ENCODE results near the gene ENHO. TPM values are rescaled to one million over a fixed set of nuclear protein-coding genes. Genes with fewer than 3 reads are reported as not detected.

Gene ENHO
- total RNA-seq: not detected in 2 replicates

DNA sequence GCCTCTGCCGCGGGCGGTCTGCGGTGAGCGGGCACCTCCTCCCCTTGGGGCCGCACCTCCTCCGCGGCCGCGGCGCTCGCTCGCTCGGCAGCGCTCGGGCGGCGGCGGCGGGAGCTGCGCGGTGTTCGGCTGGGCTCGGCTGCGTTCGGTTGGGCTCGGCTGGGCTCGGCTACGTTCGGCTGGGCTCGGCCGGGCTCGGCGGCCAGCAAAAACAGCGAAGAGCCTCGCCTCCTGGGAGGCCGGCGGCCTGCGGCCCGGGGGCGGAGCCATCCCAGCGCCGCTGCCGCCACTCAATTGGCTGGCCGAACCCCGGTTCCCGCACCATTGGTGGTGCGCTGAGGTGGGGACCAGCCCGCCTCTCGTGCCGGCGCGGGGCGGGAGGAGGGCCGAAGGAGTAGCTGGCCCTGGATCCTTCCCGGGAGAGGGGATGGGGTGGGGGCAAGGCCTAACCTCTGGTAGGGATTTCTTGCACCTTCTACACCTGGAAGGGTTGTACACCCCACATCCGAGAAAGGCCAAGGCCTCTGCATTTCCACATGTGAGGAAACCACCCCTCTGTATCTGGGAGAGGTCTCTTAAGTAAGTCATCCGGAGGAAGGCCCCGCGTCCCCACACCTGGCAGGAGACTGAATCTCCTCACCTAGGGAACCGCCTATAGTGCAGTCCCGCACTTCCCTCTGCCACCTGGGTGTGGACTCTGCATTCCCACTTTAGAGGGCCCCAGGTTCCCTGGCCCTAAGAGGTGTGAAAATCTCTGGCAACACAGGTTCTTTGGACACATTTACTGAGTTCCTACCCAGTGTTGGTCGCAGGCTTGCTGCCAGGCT is at the start of gene ENHO:
TSS of gene ENHO (minus strand) at position 20 of the 827 bp plus-strand sequence. CDS start 1,295 bp downstream, outside the sequence.
- DNase-seq (ENCODE audit: low read depth in 2 of 2): peak; percentile 87 to 91

- no peak for DNase-seq (ENCODE audit: low read depth in 2 of 2)
Observed at GRCh38 chr9:34572092-34572491, 49.3 kb upstream of the ENHO start.

- no peak for DNase-seq (ENCODE audit: low read depth in 2 of 2)
Observed at GRCh38 chr9:34571481-34571810, 48.7 kb upstream of the ENHO start.

DNA sequence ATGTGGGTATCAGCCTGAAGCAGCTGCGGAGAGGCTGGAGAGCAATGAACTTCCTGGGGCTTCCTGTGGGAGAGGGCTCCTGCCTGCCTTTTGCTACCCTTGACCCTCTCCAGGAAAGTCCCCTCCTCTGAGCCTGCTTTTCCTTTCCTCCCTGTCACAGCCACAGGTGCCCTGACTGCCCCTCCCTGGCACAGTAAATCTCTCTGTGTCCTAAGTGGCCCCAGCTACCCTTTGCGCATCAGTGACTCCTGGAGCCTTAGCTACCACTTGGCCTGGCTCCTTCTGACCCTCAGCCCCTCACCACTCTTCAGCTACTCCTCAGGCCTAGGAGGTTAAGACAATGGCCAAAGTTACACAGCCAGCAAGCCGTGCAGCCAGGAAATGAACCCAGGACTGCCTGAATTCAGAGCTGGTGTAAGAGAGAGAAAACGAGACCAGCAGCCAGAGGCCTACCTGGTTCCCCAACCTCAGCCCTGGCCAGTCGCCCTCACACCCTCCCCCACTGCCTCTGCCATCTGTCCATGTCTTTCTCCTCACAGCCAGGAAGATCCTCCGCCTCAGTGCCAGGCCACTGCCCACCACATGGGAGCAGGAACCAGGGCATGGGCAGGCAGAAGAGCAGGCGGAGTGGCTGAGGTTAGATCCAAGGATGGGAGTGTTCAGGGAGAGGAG is 48.2 kb upstream of the ENHO start:
- no peak for DNase-seq (ENCODE audit: low read depth in 2 of 2)

DNA sequence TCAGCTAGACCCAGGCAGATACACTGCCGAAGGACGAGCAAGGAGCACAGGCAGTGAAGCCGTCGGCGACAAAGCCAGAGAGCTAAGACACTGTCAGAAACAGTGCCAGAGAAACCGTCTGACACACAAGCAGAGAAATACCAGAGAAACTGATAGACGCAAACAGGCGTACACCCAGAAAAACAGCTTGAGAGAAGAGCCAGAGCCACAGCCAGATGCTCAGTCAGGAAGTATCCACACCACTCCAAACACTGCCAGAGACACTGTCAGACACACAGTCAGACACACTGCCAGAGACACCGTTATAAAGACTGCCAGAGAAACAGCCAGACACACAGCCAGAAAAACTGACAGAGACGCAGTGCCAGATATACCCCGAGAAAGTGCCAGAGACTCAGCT is 47.6 kb upstream of the ENHO start:
- no peak for DNase-seq (ENCODE audit: low read depth in 2 of 2)

- DNase-seq (ENCODE audit: low read depth in 2 of 2): no peak
Observed at GRCh38 chr9:34568774-34569173, 46.0 kb upstream of the ENHO start.

DNA sequence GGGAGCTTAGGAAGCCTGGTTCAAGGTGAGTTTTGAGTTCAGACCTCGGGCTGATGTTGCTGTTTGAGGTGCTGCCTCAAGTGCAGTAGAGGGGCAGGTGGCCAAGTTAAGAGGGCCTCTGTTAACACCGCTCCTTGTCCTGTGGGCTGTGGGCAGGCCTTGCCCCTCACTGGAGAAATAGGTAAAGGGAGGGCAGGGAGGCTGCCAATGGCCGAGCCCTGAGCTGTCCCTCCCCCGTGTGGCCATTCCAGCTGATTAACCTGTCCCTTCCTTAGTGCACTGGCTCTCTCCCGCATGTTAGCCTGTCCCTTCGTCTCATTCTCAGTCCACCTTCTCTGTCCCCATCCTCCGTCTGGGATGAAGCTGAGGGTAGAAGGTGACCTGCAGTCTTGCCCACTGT is 45.3 kb upstream of the ENHO start:
- DNase-seq (ENCODE audit: low read depth in 2 of 2): no peak

- no peak for DNase-seq (ENCODE audit: low read depth in 2 of 2)
Observed at GRCh38 chr9:34566972-34567371, 44.2 kb upstream of the ENHO start.

GRCh38 chr9:34566322-34566721 is 43.5 kb upstream of the ENHO start:
- DNase-seq (ENCODE audit: low read depth in 2 of 2): no peak

- DNase-seq (ENCODE audit: low read depth in 2 of 2): no peak
Observed at GRCh38 chr9:34565856-34566255, 43.1 kb upstream of the ENHO start.

DNA sequence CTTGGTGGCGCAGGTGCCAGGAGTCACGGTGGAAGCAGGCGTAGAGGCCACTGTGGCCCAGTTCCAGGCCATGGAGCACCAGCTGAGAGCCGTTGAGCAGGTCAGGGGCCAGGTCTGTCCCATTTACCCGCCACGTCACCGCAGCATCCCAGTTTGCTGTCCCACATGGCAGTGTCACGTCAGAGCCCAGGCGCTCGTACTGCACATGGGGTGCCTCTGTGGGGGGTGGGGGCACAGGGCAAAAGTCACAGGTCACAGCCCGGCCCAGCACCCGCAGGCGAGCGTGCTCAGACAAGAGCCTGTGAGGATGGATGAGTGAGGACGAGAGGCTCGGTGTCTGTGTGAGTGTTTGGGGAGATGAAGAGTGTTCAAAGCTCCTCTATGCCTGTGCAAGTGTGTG is 41.8 kb upstream of the ENHO start:
- DNase-seq (ENCODE audit: low read depth in 2 of 2): no peak

GRCh38 chr9:34563262-34563661 is 40.5 kb upstream of the ENHO start:
- DNase-seq (ENCODE audit: low read depth in 2 of 2): no peak

GRCh38 chr9:34562135-34562745 is 39.5 kb upstream of the ENHO start:
- no peak for DNase-seq (ENCODE audit: low read depth in 2 of 2)

DNA sequence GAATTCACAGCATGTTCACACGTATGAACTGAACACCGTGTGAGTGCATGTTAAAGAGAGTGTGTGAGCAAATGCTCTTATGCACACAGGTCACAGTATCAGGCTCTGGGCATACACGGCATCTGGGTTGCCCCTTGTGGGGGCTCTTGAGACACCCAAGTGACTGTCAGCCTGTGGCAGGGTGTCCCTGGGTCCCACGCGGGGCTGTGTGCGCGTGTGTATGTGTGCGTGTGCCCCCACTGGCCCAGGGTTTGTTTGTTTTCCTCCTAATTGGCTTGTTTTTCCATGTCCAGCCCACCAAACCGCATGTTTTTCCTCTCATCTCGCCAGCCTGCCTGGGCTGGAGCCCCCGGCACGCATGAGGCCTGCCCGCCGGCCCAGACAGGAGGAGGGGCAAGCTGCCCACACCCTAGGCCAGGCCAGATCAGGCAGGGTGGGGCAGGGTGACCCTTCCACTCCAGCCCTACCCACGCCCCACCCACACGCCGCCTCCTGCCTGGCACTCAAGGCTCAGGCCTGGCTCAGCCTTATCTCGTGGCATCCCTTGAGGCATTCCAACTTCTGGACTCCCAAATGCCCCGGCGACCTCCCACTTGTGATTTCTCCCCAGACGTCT is 37.9 kb upstream of the ENHO start:
- peak in 1 of 2 donors; percentile 21 for DNase-seq (ENCODE audit: low read depth in 2 of 2)

GRCh38 chr9:34559624-34560455 is 37.0 kb upstream of the ENHO start:
- DNase-seq (ENCODE audit: low read depth in 2 of 2): peak in 1 of 2 donors; percentile 8

DNA sequence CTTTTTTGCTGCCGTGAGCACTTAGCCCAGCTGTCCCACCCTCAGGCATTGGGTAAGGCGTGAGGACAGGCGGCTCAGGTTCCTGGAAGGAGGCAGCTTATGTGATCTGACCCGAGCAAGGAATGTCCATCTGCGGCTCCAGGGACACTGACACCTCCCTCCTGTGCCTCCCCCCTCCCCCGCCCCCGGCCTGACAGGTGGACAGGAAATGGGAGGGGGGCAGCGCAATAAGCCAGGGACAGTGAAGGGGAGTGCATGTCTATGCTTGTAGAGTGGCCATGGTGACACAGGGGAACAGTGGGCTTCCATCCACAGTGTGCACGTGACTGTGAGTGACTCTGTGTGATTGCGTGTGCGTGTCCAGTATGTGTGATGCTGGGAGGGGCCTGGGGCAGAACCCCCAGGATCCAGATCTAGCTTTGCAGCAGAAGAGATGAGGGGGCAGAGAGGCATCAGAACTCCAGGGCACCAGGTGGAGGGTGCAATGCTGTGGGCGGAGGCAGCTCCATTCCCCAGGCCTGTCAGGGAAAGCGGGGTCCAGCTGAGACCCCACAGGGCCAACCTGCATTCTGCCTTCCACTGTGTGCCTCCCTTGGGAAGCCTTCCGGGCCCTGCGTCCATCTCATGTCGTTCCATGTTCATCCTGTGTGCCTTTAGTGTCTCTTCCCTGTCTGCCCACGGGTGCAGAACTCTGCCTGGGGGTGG is 36.3 kb upstream of the ENHO start:
- no peak for DNase-seq (ENCODE audit: low read depth in 2 of 2)

DNA sequence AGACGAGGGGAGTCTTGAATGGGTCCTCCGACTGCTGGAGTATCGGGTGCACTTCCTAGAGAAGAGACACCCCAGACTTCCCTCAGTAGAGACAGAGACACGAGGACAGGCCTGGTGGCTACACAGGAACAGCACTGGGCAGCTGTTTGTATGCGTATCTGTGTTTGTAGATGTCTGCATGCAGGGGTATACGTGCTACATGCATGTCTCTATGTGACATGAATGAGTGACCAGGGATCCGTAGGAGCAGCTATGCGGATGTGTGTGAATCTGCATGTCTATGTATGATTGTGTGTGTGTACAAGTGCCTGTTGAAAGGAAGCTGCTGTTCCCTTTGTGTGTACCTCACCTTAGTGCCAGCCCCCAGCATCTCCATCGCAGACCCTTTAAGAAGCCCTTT is 35.6 kb upstream of the ENHO start:
- DNase-seq (ENCODE audit: low read depth in 2 of 2): no peak

DNA sequence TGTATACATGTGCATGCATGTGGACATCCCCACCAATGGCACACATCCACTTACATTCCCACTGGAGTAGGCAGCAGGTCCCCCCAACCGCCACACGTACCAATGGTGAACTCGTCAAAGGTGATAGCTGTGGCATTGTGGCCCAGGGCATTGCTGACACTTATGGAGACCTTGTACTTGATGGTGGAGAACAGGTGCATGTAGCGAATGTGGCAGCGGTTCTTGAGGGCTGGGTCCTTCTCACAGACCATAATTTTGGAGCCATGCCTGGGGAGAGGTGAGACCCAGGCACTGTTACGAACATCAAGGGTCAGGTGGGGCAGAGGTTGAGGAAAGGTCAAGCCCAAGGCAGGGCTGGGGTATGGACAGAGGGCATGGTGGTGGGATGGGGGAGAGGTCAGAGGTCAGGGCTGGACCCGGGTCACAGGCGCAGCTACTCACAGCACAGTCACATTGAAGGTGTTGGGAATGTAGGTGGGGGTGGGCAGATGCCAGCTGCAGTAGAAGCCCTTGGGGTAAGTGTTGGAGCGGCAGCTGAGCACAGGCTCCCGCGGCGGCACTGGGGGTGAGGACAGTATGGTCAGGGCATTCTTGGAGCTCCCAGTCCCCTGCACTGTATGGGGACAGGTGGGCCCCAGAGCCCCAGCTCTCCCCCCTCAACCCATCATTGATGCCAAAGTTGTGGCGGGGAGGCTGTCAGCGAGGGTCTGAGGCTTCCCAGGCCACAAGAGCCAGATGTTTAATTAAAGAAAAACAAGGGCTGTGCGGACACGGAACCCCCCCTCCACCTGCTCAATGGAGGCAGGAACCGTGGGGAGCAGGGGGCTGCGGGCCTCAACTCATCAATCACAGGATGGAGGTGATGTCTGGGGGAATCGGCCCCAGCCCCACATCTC is 34.9 kb upstream of the ENHO start:
- no peak for DNase-seq (ENCODE audit: low read depth in 2 of 2)

- DNase-seq (ENCODE audit: low read depth in 2 of 2): no peak
Observed at GRCh38 chr9:34556949-34557348, 34.2 kb upstream of the ENHO start.

Data from lung microvascular endothelial cell (primary cell).